Anterior cingulate cortex (tissue), 58 donors: Measurements from ENCODE around the gene KCNC2.

Experiments
- DNase-seq, 58 donors: peaks; one replicate each; lab custom pipeline; 2025; lab: John Stamatoyannopoulos, UW

Gene KCNC2

GRCh38 chr12:75080582-75080981 is 129.1 kb downstream of the KCNC2 start:
- DNase-seq, result no peak

GRCh38 chr12:75065482-75065881 is 144.2 kb downstream of the KCNC2 start:
- no peak for DNase-seq

- DNase-seq, result no peak
Measured at GRCh38 chr12:75062691-75063090, 146.9 kb downstream of the KCNC2 start.

GRCh38 chr12:75058228-75058627 is 151.4 kb downstream of the KCNC2 start:
- no peak for DNase-seq

GRCh38 chr12:75048767-75049166 is 160.9 kb downstream of the KCNC2 start:
- no peak for DNase-seq

GRCh38 chr12:75047885-75048525 is 161.6 kb downstream of the KCNC2 start:
- no peak for DNase-seq

- no peak for DNase-seq
Measured at GRCh38 chr12:75042125-75042524, 167.5 kb downstream of the KCNC2 start.

- no peak for DNase-seq
Measured at GRCh38 chr12:75041472-75041871, 168.2 kb downstream of the KCNC2 start.

GRCh38 chr12:75020068-75020557 is 189.5 kb downstream of the KCNC2 start:
- no peak for DNase-seq

GRCh38 chr12:75011120-75011519 is 198.5 kb downstream of the KCNC2 start:
- no peak for DNase-seq

- DNase-seq, result no peak
Measured at GRCh38 chr12:75007133-75007532, 202.5 kb downstream of the KCNC2 start.

GRCh38 chr12:75000120-75000519 is 209.5 kb downstream of the KCNC2 start:
- no peak for DNase-seq

- DNase-seq, result no peak
Measured at GRCh38 chr12:74999474-74999873, 210.2 kb downstream of the KCNC2 start.
